Cardiac fibroblast (primary cell): Measurements from ENCODE around the gene C11orf91.

Experiments
- DNase-seq, 2 donors: peaks; one replicate each; pipeline versions ENCODE4 v3.0.0 to v3.0.0-alpha.2; 2010; ENCODE audit warnings: low read depth in 2 of 2
- H3K4me3 ChIP-seq, 2 donors: replicated peaks in 1 of 2; 1 replicate in 1 of 2; 2 replicates in 1 of 2; pipeline ENCODE4 v1.5.1; 2011; ENCODE audit warnings: low read depth in 2 of 2, low read length in 2 of 2, mild to moderate bottlenecking in 2 of 2, moderate library complexity in 1 of 2
- TF ChIP-seq, protein P1 (sequence below): IDR thresholded peaks from one replicate; pipeline ENCODE4 v1.5.1; 2011; ENCODE audit warnings: low read depth, mild to moderate bottlenecking, low read length, inconsistent platforms

C11orf91 gene

GRCh38 chr11:33700502-33701271, at the start of gene C11orf91:
C11orf91 (minus strand) TSS chr11:33700826; CDS start chr11:33700740, 86 bp downstream.
- peak; percentile 99 for DNase-seq
- peak within 1 kb of the TSS; percentile 41 to 54 for H3K4me3 ChIP-seq
- TF ChIP-seq, protein P1, sequence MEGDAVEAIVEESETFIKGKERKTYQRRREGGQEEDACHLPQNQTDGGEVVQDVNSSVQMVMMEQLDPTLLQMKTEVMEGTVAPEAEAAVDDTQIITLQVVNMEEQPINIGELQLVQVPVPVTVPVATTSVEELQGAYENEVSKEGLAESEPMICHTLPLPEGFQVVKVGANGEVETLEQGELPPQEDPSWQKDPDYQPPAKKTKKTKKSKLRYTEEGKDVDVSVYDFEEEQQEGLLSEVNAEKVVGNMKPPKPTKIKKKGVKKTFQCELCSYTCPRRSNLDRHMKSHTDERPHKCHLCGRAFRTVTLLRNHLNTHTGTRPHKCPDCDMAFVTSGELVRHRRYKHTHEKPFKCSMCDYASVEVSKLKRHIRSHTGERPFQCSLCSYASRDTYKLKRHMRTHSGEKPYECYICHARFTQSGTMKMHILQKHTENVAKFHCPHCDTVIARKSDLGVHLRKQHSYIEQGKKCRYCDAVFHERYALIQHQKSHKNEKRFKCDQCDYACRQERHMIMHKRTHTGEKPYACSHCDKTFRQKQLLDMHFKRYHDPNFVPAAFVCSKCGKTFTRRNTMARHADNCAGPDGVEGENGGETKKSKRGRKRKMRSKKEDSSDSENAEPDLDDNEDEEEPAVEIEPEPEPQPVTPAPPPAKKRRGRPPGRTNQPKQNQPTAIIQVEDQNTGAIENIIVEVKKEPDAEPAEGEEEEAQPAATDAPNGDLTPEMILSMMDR = no peak

GRCh38 chr11:33747979-33748378, 47.4 kb upstream of the C11orf91 start:
- DNase-seq = peak; percentile 42 to 71
- TF ChIP-seq, protein P1 = no peak

GRCh38 chr11:33743291-33743690, 42.7 kb upstream of the C11orf91 start:
- DNase-seq = no peak
- TF ChIP-seq, protein P1 = no peak
- H3K4me3 ChIP-seq = no peak overlapping the region

More at GRCh38 chr11:33747979-33748378, 47.4 kb upstream of the C11orf91 start:
- H3K4me3 ChIP-seq = no peak overlapping the region

- DNase-seq = peak; percentile 61 to 65
- H3K4me3 ChIP-seq = no peak overlapping the region
- TF ChIP-seq, protein P1 = peak; percentile 46
These were observed 41.7 kb upstream of the C11orf91 start for GRCh38 chr11:33742249-33742851.

DNA sequence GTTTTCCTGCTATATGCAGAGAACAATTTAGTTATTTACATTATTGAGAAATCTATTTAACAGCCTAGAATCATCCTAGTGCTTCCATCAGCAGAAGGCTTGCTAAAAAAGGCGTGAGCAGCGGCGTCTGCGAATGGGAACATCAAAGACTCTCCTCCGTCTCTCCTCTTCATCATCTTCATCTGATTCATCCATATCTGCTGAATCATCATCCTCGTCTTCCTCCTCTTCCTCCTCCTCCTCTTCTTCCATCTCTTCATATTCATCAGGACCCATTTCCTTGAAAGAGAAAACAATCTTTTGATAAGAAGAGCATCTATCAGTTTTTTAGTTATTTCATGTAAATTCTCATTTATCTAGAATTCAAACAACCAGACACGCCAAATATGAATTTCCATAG, 41.2 kb upstream of the C11orf91 start:
- TF ChIP-seq, protein P1 = no peak
- DNase-seq = no peak
- no peak overlapping the region for H3K4me3 ChIP-seq

- TF ChIP-seq, protein P1 = no peak
- DNase-seq = peak; percentile 42 to 45
- H3K4me3 ChIP-seq = peak overlapping the region in 1 of 2 donors; percentile 86
These were observed 36.8 kb upstream of the C11orf91 start for GRCh38 chr11:33737362-33737821.
